CD8-positive, alpha-beta memory T cell (primary cell): Measurements from ENCODE around the gene PDE3A. TPM values are rescaled to one million over a fixed set of nuclear protein-coding genes. Genes with fewer than 3 reads are reported as not detected.

Source experiments
- CTCF ChIA-PET: fragments of 350-600 bp; sonication (Branson Sonifier 250); formaldehyde crosslinking; loops from one replicate; lab custom pipeline; 2021; ENCODE audit warnings: antibody characterized with exemption; lab: Charles Lee
- POLR2A ChIA-PET: fragments of 350-600 bp; sonication (Branson Sonifier 250); formaldehyde crosslinking; loops from one replicate; lab custom pipeline; 2021; ENCODE audit warnings: antibody characterized with exemption; lab: Charles Lee
- DNase-seq, 5 donors: peaks; one replicate each; pipeline versions ENCODE4 v3.0.0 to v3.0.0-alpha.2; 2020 to 2022; ENCODE audit warnings: mixed read lengths in 1 of 5
- H3K27ac ChIP-seq: one replicate; pipeline ENCODE4 v1.7.0; 2013; ENCODE audit warnings: low read depth, mild to moderate bottlenecking, low read length, moderate library complexity
- H3K27me3 ChIP-seq: 2 replicates; pipeline ENCODE4 v1.7.0; 2013; ENCODE audit warnings: low read length, mild to moderate bottlenecking; ENCODE audit not compliant: insufficient read depth, poor library complexity, severe bottlenecking
- H3K36me3 ChIP-seq: 2 replicates; pipeline ENCODE4 v1.7.0; 2013; ENCODE audit warnings: mild to moderate bottlenecking, low read length, moderate library complexity; ENCODE audit not compliant: insufficient read depth
- H3K4me1 ChIP-seq: 2 replicates; pipeline ENCODE4 v1.7.0; 2013; ENCODE audit warnings: mild to moderate bottlenecking, low read length, moderate library complexity; ENCODE audit not compliant: insufficient read depth
- H3K4me3 ChIP-seq: 2 replicates; pipeline ENCODE4 v1.7.0; 2013; ENCODE audit warnings: mild to moderate bottlenecking, low read length
- H3K9me3 ChIP-seq: 2 replicates; pipeline ENCODE4 v1.7.0; 2013; ENCODE audit warnings: mild to moderate bottlenecking, low read length
- H3K27ac Mint-ChIP-seq, 8 donors: one replicate each; pipeline ENCODE4 v1.8.0; 2020 to 2021; ENCODE audit warnings: mixed read lengths in 8 of 8, mild to moderate bottlenecking in 6 of 8, inconsistent platforms in 3 of 8, moderate library complexity in 3 of 8
- H3K27me3 Mint-ChIP-seq, 2 donors: one replicate each; pipeline ENCODE4 v1.8.0; 2020 to 2021; ENCODE audit warnings: mixed read lengths in 2 of 2, mild to moderate bottlenecking in 1 of 2, moderate library complexity in 1 of 2
- H3K36me3 Mint-ChIP-seq, 3 donors: one replicate each; pipeline ENCODE4 v1.8.0; 2020 to 2021; ENCODE audit warnings: mixed read lengths in 3 of 3, inconsistent platforms in 1 of 3, mild to moderate bottlenecking in 1 of 3
- H3K4me1 Mint-ChIP-seq, 3 donors: one replicate each; pipeline ENCODE4 v1.8.0; 2020 to 2021; ENCODE audit warnings: mixed read lengths in 3 of 3, inconsistent platforms in 1 of 3, mild to moderate bottlenecking in 1 of 3
- H3K4me3 Mint-ChIP-seq, 7 donors: one replicate each; pipeline ENCODE4 v1.8.0; 2020 to 2021; ENCODE audit warnings: mixed read lengths in 7 of 7, mild to moderate bottlenecking in 6 of 7, moderate library complexity in 4 of 7, inconsistent platforms in 2 of 7
- H3K9me3 Mint-ChIP-seq, 5 donors: one replicate each; pipeline ENCODE4 v1.8.0; 2020 to 2022; ENCODE audit warnings: mixed read lengths in 5 of 5, mild to moderate bottlenecking in 3 of 5, moderate library complexity in 2 of 5, inconsistent platforms in 1 of 5
- polyA plus RNA-seq: library from polyadenylated mRNA; unstranded; fragments of 300-500 nt; fragmentation: Illumina TruSeq; gene quantifications from one replicate; pipeline ENCODE4 v1.2.3, GENCODE V29; 2021
- total RNA-seq, 2 experiments: library from RNA; stranded (reverse); gene quantifications; one replicate each; pipeline ENCODE4 v1.2.3, GENCODE V29; 2021

Gene PDE3A
- total and polyA plus RNA-seq, 3 experiments from 2014 or later = 0.02 TPM; not detected in 2

DNA sequence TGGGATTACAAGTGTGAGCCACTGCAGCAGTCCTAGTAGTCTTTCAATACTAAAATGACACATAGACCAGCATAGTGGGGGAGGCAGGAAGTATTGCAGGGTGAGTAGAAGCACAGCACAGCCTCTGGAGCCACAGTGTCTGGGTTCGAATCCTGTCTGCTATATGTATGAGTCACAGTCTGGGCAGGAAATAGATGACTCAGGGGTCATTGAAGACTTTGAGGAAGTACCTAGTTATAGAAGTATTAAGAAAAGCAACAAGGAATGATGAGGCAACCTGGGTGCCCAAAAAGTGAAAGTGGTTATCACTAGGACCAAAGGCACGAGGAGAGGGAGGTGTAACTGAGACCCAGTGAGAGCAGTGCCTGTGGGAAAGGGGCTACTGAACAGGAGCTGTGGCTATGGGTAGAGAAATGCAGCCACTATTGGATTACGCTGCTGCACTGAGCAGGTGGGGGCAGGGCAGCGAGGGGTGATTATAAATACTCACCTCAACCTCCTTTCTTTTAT is 124.0 kb downstream of the PDE3A start:
- Mint-ChIP-seq H3K4me3 (no peak overlapping the region), H3K27ac (no peak overlapping the region), H3K9me3 (peaks cover 0 to 3% (median 0%) of the 10 kb centered on the region in 5 donors), H3K4me1 (peaks cover 0 to 4% (median 4%) of the 10 kb centered on the region in 3 donors), H3K27me3 (peaks cover 0 to 1% of the 10 kb centered on the region in 2 donors), H3K36me3 (no peaks in the 10 kb centered on the region)
- H3K27me3 ChIP-seq = no peaks in the 10 kb centered on the region
- no peak overlapping the region for H3K4me3 ChIP-seq
- POLR2A ChIA-PET = no interaction called here
- no peaks in the 10 kb centered on the region for H3K9me3 ChIP-seq
- H3K36me3 ChIP-seq = no peaks in the 10 kb centered on the region
- H3K27ac ChIP-seq = no peak overlapping the region
- H3K4me1 ChIP-seq = no peaks in the 10 kb centered on the region
- no peak for DNase-seq
- CTCF ChIA-PET = no interaction called here

DNA sequence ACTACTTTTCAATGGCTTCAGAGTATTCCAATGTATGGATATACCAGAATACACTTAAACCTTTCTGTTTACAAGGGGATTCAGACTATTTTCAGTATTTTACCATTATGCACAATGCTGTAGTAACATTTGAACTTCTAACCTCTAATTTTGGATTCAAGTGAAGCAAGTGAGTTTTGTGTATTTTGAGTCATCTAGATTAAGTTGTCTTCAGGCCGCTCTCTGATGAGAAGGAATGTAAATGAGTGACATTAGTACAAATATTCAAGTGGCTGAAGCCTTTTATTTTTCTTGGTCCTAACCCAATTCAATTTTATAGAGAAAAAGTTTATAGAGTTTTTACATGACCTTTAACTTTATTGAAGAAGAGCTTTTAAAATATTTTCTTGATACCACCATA is 125.6 kb downstream of the PDE3A start:
- Mint-ChIP-seq H3K4me3 (no peak overlapping the region), H3K27me3 (no peaks in the 10 kb centered on the region), H3K27ac (no peak overlapping the region), H3K4me1 (peaks cover 0 to 4% (median 4%) of the 10 kb centered on the region in 3 donors), H3K36me3 (no peaks in the 10 kb centered on the region), H3K9me3 (peaks cover 0 to 3% (median 0%) of the 10 kb centered on the region in 5 donors)
- H3K36me3 ChIP-seq = no peaks in the 10 kb centered on the region
- DNase-seq = no peak
- no peaks in the 10 kb centered on the region for H3K27me3 ChIP-seq
- no peak overlapping the region for H3K4me3 ChIP-seq
- no peaks in the 10 kb centered on the region for H3K9me3 ChIP-seq
- ChIA-PET CTCF (no interaction called here), POLR2A (no interaction called here)
- H3K27ac ChIP-seq = no peak overlapping the region
- H3K4me1 ChIP-seq = no peaks in the 10 kb centered on the region

DNA sequence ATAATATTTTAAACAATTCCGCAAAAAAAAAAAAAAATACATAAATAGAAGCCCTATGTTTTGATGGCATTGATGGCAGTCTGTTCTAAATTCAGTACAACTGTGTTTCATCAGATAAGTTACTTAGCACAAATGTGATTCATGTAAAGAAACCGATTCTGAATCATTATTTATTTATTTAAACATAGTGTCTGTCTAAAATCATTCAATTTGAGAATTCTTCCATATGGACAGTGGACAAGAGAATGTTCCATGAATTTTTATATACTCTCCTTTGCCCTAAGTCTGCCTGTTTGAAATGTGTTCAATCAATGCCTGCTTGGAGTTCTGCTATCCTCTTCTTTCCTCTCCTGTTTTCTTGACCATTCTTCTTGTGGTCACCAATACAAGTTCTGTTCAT is 126.5 kb downstream of the PDE3A start:
- POLR2A ChIA-PET = no interaction called here
- no peak overlapping the region for H3K4me3 Mint-ChIP-seq
- no peak overlapping the region for H3K4me3 ChIP-seq

DNA sequence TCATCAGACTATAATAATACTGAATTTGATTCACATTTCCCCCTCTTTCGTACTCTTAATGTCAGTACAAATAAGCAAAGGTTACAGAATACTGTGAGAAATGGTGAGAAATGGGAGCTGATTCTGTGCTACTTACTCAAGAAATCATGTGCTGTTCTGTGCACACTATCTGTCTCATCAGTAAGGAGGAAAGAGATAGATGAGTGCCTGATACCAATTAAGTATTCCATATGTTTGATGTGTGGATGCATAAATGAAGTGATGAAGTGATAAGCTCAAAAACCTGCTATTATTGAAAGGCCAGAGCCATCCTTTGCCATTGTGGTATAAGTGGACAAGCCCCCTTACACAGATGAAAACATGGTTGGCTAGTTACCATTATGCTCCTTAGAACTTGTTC is 127.7 kb downstream of the PDE3A start:
- POLR2A ChIA-PET = no interaction called here
- H3K27ac Mint-ChIP-seq = no peak overlapping the region
- CTCF ChIA-PET = no interaction called here

More for the DNA sequence above, 126.5 kb downstream of the PDE3A start:
- Histone ChIP-seq H3K4me1 (no peaks in the 10 kb centered on the region), H3K27me3 (no peaks in the 10 kb centered on the region), H3K9me3 (no peaks in the 10 kb centered on the region), H3K36me3 (no peaks in the 10 kb centered on the region), H3K27ac (no peak overlapping the region)
- Mint-ChIP-seq H3K36me3 (no peaks in the 10 kb centered on the region), H3K9me3 (peaks cover 0 to 3% (median 0%) of the 10 kb centered on the region in 5 donors), H3K27ac (no peak overlapping the region), H3K4me1 (peaks cover 0 to 4% (median 4%) of the 10 kb centered on the region in 3 donors), H3K27me3 (no peaks in the 10 kb centered on the region)
- no peak for DNase-seq
- CTCF ChIA-PET = no interaction called here

DNA sequence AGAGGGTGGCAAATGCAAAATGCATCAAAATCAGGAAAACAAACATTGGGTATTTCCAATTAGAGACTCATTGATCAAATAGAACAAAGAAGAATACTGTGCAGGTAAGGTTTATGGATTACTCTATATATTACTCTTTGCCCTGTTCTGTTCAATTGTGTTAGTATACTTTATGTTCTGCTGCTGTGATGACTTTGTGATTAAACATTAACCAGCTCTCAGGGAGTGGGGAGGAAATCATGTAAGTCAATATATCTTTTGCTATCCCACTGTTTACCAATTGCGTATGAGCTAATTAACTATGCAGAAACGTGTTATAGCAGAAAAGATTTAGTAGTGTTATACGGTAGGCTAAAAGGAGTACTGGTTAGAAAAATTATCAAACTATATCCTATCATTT is 129.4 kb downstream of the PDE3A start:
- no peaks in the 10 kb centered on the region for H3K36me3 Mint-ChIP-seq
- no peaks in the 10 kb centered on the region for H3K27me3 Mint-ChIP-seq
- CTCF ChIA-PET = no interaction called here
- H3K9me3 Mint-ChIP-seq = peaks cover 0 to 5% (median 0%) of the 10 kb centered on the region in 5 donors
- Histone ChIP-seq H3K9me3 (no peaks in the 10 kb centered on the region), H3K4me3 (no peak overlapping the region), H3K27ac (no peak overlapping the region), H3K27me3 (no peaks in the 10 kb centered on the region), H3K4me1 (no peaks in the 10 kb centered on the region), H3K36me3 (no peaks in the 10 kb centered on the region)
- H3K27ac Mint-ChIP-seq = no peak overlapping the region
- no peaks in the 10 kb centered on the region for H3K4me1 Mint-ChIP-seq
- no peak for DNase-seq
- no peak overlapping the region for H3K4me3 Mint-ChIP-seq
- POLR2A ChIA-PET = no interaction called here

More for the DNA sequence above, 127.7 kb downstream of the PDE3A start:
- Histone ChIP-seq H3K9me3 (no peaks in the 10 kb centered on the region), H3K4me3 (no peak overlapping the region), H3K27me3 (no peaks in the 10 kb centered on the region), H3K27ac (no peak overlapping the region), H3K36me3 (no peaks in the 10 kb centered on the region), H3K4me1 (no peaks in the 10 kb centered on the region)
- no peaks in the 10 kb centered on the region for H3K36me3 Mint-ChIP-seq
- H3K4me3 Mint-ChIP-seq = no peak overlapping the region
- H3K4me1 Mint-ChIP-seq = peaks cover 0 to 4% (median 4%) of the 10 kb centered on the region in 3 donors
- H3K9me3 Mint-ChIP-seq = peaks cover 0 to 3% (median 0%) of the 10 kb centered on the region in 5 donors
- no peaks in the 10 kb centered on the region for H3K27me3 Mint-ChIP-seq
- DNase-seq = no peak

DNA sequence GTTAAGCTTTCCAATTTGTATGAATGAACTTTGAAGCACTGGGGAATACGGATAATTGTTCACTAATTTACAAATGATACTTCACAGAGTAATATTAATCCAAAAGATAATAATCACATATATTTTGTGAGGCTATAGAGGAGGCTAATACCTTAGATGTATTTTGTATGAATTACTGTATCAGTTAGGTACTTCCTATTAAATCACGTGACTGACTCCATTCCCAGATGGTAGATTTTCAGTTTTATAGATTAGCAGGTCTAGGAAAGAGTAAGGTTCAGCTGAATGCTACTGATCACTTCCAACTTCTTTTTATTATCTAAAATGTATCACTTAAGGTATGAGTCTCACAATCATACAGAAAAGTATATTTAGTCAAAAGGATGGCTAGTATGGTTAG is 133.6 kb downstream of the PDE3A start:
- no peaks in the 10 kb centered on the region for H3K36me3 Mint-ChIP-seq
- CTCF ChIA-PET = no interaction called here
- peaks cover 0 to 5% (median 0%) of the 10 kb centered on the region in 5 donors for H3K9me3 Mint-ChIP-seq
- Histone ChIP-seq H3K9me3 (no peaks in the 10 kb centered on the region), H3K27me3 (no peaks in the 10 kb centered on the region), H3K27ac (no peak overlapping the region), H3K36me3 (no peaks in the 10 kb centered on the region), H3K4me3 (no peak overlapping the region), H3K4me1 (no peaks in the 10 kb centered on the region)
- no peak overlapping the region for H3K4me3 Mint-ChIP-seq
- H3K27me3 Mint-ChIP-seq = no peaks in the 10 kb centered on the region
- DNase-seq = no peak
- POLR2A ChIA-PET = no interaction called here
- no peaks in the 10 kb centered on the region for H3K4me1 Mint-ChIP-seq
- no peak overlapping the region for H3K27ac Mint-ChIP-seq

DNA sequence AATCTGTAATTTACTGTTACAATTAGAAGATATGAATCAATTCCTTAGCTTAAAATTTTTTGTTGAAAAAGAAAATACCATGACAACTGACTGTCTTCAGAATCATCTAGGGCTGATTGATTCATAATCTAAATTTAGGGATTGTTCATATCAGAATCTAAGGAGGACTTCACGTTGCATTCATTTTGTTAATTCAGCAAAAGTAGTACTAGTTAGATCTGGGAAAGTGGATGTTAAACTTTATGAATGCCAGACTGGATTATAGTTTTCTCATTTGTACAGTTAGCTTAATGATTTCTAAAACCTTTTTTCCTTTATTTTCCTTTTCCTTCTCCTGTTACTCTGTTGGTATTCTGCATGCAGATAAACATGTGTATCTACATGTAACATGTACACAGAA is 135.5 kb downstream of the PDE3A start:
- Histone ChIP-seq H3K36me3 (no peaks in the 10 kb centered on the region), H3K4me1 (no peaks in the 10 kb centered on the region), H3K27ac (no peak overlapping the region), H3K9me3 (no peaks in the 10 kb centered on the region), H3K4me3 (no peak overlapping the region), H3K27me3 (no peaks in the 10 kb centered on the region)
- ChIA-PET CTCF (no interaction called here), POLR2A (no interaction called here)
- Mint-ChIP-seq H3K36me3 (no peaks in the 10 kb centered on the region), H3K27me3 (no peaks in the 10 kb centered on the region), H3K4me3 (no peak overlapping the region), H3K9me3 (peaks cover 0 to 5% (median 0%) of the 10 kb centered on the region in 5 donors), H3K4me1 (no peaks in the 10 kb centered on the region), H3K27ac (no peak overlapping the region)
- no peak for DNase-seq

DNA sequence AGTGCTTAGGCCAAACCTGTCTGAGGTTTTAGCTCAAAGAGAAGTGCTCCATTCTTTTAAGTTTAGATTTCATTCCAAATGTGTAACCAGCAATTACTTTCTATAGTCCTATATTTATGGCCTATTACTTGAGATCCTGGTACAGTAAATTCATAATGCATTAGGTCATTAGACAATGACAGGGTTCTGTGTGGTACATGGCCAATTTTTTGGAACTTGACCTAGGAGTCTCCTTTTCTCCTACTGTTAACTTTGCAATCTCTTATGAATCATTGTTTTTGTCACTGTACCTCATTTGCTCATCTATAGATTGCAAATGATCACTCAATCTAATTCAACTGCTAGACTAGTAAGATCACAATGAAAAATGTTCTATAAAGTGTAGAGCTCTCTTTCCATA is 136.7 kb downstream of the PDE3A start:
- no peak overlapping the region for H3K4me3 ChIP-seq
- no peak overlapping the region for H3K4me3 Mint-ChIP-seq
- no peaks in the 10 kb centered on the region for H3K36me3 ChIP-seq
- ChIA-PET CTCF (no interaction called here), POLR2A (no interaction called here)
- no peak overlapping the region for H3K27ac Mint-ChIP-seq
- no peak overlapping the region for H3K27ac ChIP-seq
- no peaks in the 10 kb centered on the region for H3K9me3 ChIP-seq
- H3K4me1 ChIP-seq = no peaks in the 10 kb centered on the region
- H3K27me3 ChIP-seq = no peaks in the 10 kb centered on the region
- H3K27me3 Mint-ChIP-seq = no peaks in the 10 kb centered on the region
- peaks cover 0 to 10% (median 0%) of the 10 kb centered on the region in 5 donors for H3K9me3 Mint-ChIP-seq
- no peak for DNase-seq
- H3K36me3 Mint-ChIP-seq = no peaks in the 10 kb centered on the region
- no peaks in the 10 kb centered on the region for H3K4me1 Mint-ChIP-seq
